Cardiac fibroblast (primary cell): ENCODE measurements around the gene CHRND.

Experiments used
- DNase-seq, 2 donors: peaks; one replicate each; pipeline versions ENCODE4 v3.0.0 to v3.0.0-alpha.2; 2010; ENCODE audit warnings: low read depth in 2 of 2
- H3K4me3 ChIP-seq, 2 donors: replicated peaks in 1 of 2; 1 replicate in 1 of 2; 2 replicates in 1 of 2; pipeline ENCODE4 v1.5.1; 2011; ENCODE audit warnings: low read depth in 2 of 2, low read length in 2 of 2, mild to moderate bottlenecking in 2 of 2, moderate library complexity in 1 of 2
- TF ChIP-seq, protein P1 (sequence below): IDR thresholded peaks from one replicate; pipeline ENCODE4 v1.5.1; 2011; ENCODE audit warnings: low read depth, mild to moderate bottlenecking, low read length, inconsistent platforms

CHRND gene

DNA sequence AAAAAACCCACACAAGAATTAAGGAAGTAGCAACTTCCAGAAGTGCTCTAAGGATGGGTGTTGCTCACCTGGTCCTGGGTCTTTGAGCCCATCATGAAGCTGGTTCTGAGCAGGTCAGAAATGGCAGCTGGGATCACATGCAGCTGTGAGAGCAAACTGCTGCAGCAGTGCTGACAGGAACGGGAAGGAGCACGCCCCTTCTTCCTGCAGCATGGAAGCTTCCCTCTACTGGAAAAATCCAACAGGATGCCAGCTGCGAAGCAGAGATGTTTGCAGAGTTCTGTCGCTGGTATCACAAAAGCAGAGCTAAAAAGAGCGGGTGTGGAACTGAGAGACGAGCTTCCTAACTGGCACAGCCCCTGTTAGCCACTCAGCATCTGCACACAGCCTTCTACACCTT is 58.3 kb downstream of the CHRND start:
- no peak for DNase-seq
- TF ChIP-seq, protein P1, sequence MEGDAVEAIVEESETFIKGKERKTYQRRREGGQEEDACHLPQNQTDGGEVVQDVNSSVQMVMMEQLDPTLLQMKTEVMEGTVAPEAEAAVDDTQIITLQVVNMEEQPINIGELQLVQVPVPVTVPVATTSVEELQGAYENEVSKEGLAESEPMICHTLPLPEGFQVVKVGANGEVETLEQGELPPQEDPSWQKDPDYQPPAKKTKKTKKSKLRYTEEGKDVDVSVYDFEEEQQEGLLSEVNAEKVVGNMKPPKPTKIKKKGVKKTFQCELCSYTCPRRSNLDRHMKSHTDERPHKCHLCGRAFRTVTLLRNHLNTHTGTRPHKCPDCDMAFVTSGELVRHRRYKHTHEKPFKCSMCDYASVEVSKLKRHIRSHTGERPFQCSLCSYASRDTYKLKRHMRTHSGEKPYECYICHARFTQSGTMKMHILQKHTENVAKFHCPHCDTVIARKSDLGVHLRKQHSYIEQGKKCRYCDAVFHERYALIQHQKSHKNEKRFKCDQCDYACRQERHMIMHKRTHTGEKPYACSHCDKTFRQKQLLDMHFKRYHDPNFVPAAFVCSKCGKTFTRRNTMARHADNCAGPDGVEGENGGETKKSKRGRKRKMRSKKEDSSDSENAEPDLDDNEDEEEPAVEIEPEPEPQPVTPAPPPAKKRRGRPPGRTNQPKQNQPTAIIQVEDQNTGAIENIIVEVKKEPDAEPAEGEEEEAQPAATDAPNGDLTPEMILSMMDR = no peak
- no peak overlapping the region for H3K4me3 ChIP-seq
